Fibroblast of peridontal ligament (primary cell): ENCODE measurements around the gene TBL1X.
"Not testable (repeated sequence)": the region's sequence is repeated elsewhere in the genome, so short reads cannot be mapped to it uniquely, and the experiment has no call there.

Experiments
- DNase-seq: peaks from one replicate; pipeline ENCODE4 v3.0.0-alpha.2; 2010; ENCODE audit errors: extremely low read depth

Gene TBL1X

GRCh38 chrX:9459186-9459748, 5.6 kb upstream of the TBL1X start:
- no peak for DNase-seq

GRCh38 chrX:9461087-9461486, 3.8 kb upstream of the TBL1X start:
- DNase-seq = no peak

GRCh38 chrX:9462456-9462855, 2.4 kb upstream of the TBL1X start:
- no peak for DNase-seq

- no peak for DNase-seq
Observed at GRCh38 chrX:9465380-9466123, 694 bp downstream of the TBL1X start.

- no peak for DNase-seq
Observed at GRCh38 chrX:9466124-9466495, 1.3 kb downstream of the TBL1X start.

GRCh38 chrX:9466736-9467135, 1.9 kb downstream of the TBL1X start:
- no peak for DNase-seq

- no peak for DNase-seq
Observed at GRCh38 chrX:9467146-9467545, 2.3 kb downstream of the TBL1X start.

GRCh38 chrX:9467751-9468150, 2.9 kb downstream of the TBL1X start:
- no peak for DNase-seq

- peak; percentile 27 for DNase-seq
Observed at GRCh38 chrX:9471571-9471985, 6.7 kb downstream of the TBL1X start.

- no peak for DNase-seq
Observed at GRCh38 chrX:9473708-9474107, 8.8 kb downstream of the TBL1X start.

- not testable (repeated sequence) for DNase-seq
Observed at GRCh38 chrX:9475417-9475816, 10.6 kb downstream of the TBL1X start.

- no peak for DNase-seq
Observed at GRCh38 chrX:9475984-9476383, 11.1 kb downstream of the TBL1X start.

GRCh38 chrX:9476810-9477575, 12.1 kb downstream of the TBL1X start:
- no peak for DNase-seq

- DNase-seq = no peak
Observed at GRCh38 chrX:9482408-9482807, 17.6 kb downstream of the TBL1X start.

- DNase-seq = no peak
Observed at GRCh38 chrX:9482837-9483236, 18.0 kb downstream of the TBL1X start.

GRCh38 chrX:9483376-9483775, 18.5 kb downstream of the TBL1X start:
- no peak for DNase-seq

GRCh38 chrX:9486786-9487387, 22.0 kb downstream of the TBL1X start:
- no peak for DNase-seq

- DNase-seq = no peak
Observed at GRCh38 chrX:9488586-9488985, 23.7 kb downstream of the TBL1X start.

GRCh38 chrX:9489234-9489633, 24.4 kb downstream of the TBL1X start:
- no peak for DNase-seq

- DNase-seq = no peak
Observed at GRCh38 chrX:9492901-9493300, 28.0 kb downstream of the TBL1X start.

GRCh38 chrX:9493936-9494335, 29.1 kb downstream of the TBL1X start:
- DNase-seq = no peak

- DNase-seq = peak; percentile 13
Observed at GRCh38 chrX:9494771-9495170, 29.9 kb downstream of the TBL1X start.

GRCh38 chrX:9495496-9495895, 30.6 kb downstream of the TBL1X start:
- no peak for DNase-seq
